HG03175 (cell line): ENCODE results near the gene CYSRT1.
A peak's percentile ranks its signal among the peaks of the same experiment; 100 is the strongest.
"Not testable (repeated sequence)": the region's sequence is repeated elsewhere in the genome, so short reads cannot be mapped to it uniquely, and the experiment has no call there.

Source experiments
- ATAC-seq: cut with Tn5 transposase; IDR thresholded peaks from one replicate; pipeline ENCODE4 v1.9.1; 2021; ENCODE audit warnings: mild to moderate bottlenecking, moderate library complexity; ENCODE audit not compliant: unreplicated experiment

CYSRT1 gene

DNA sequence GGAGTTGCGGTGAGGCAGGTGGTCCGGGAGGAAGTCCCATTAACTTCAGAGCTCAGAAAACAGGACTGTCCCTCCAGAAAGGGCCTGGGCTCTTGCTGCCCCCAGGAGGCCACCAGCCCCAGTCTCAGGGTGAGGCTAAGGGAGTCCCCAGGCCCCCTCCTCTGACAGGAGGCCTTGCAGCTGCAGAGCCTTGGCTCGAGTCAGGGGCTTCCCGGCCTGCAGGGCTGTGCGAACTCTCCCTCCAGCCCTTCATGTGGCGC, 22.9 kb downstream of the CYSRT1 start:
- ATAC-seq, result no peak

- ATAC-seq, result no peak
Measured at GRCh38 chr9:137250329-137251193, 25.6 kb downstream of the CYSRT1 start.

GRCh38 chr9:137251194-137251461, 26.2 kb downstream of the CYSRT1 start, which contains the start of gene STPG3:
TSS of gene STPG3 (plus strand) at chr9:137251286. CDS start at chr9:137251287, 1 bp downstream.
- no peak for ATAC-seq

DNA sequence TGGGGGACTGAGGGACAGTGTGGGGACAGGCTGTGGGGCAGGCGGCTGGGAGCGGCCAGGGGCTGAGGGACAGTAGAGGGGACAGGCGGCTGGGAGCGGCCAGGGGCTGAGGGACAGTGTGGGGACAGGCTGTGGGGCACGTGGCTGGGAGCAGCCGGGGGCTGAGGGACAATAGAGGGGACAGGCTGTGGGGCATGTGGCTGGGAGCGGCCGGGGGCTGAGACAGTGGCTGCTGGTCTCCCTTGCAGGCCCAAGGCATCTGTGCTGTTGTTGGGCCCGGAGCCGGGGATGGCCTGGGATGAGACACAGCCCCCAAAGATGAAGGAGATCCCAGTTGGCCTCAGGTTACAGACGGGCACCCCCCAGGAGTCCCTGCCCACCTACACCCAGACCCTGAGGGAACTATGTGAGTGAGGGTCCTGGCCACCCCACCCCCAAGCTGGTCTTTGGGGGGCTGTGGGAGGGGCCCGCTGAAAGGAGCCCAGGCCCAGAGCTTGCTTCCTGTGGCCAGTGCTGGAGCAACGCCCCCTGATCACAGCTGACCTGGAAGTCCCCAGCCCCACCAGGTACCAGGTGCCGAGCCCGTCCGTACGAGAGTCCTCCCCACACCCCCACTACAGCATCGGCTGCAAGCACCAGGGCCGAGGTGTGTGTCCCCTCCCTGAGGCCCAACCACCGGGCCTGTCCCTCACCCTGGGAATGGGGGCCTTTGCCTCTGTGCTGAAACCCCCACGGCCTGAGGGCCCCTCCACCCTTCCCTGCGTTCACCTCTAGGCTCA, 26.7 kb downstream of the CYSRT1 start:
- ATAC-seq, result no peak

DNA sequence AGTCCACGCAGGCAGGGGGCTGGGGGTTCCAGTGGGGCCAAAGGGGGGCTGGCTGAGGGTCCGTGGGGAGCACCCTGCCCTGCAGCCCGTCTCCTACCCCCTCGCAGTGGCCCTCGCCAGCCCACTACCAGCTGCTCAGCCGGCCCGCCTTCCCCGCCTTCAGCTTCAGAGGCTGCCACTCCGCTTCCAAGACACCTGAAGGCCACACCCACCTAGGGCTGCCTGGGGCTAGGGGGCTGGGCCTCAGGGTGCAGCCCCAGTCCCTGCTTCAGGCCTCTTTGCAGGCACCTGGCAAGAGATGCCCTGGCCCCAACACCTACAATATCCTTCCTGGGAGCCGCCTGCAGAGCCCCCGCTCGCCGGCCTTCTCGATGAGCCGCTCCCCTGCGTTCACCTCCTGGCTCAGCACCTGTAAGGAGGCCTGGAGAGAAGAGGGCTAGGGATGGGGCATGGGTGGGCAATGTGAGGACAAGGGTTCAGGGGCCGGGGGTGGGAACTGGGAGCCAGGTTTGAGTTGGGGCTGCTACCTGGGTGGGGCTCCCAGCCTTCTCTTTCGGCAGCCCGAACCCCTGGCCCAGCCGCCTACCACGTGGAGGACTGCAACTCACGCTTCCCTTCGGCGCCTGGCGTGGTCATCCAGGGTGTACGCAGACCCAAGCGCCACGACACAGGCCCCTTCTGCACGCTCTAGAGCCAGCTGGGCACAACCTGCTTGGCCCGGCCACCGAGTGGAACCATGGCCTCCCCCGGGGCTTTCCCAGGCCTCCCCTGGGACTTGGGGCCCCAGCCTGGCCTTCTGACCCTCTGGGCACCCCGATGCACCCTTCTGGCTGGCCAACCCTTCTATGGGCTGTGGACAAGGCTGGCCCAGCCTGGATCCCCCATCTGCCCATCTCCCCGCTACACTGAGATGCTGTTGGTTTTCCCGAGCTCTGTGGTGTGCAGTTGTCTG, 27.9 kb downstream of the CYSRT1 start:
- no peak for ATAC-seq

GRCh38 chr9:137253717-137254623, 29.0 kb downstream of the CYSRT1 start:
- ATAC-seq, result no peak

DNA sequence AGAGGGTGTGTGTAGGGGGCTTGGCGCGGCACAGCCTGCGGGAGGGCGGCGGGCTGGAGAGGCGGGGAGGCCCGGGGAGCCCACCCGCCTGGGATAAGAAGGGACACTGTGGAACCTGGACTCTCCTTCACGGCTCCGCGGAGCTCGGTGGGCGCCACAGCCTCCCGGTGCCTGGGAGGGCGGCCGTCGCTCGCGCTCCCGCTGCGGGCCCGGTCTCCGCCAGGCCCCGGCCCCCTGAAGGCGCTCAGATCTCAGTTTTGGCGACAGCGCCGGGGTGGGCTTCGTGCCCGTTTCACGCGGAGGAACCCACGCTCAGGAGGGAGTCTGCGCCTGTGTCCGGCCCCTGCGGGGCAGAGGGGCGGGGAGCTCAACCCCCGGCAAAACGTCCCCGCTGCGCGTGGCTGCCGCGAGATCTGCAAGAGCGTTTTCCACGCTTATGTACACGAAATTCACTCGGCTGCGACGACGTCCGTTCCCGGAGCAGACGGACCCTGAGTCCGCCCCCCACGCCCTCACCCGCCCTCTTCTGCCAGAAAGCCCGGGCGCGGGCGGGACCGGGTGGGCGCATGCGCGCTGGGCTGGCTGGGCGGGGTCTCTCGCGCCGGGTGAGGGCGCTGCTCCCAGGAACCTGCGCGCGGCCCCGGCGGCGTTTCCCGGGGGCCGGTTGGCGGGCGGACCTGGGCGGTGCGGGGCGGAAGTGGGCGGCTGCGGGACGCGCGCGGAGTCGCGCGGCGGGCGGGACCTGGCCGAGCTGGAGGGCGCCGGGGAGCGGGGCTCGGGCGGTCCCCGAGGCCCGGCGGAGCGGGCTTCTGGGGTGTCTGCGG, 29.9 kb downstream of the CYSRT1 start, which contains the start of gene NELFB:
Gene NELFB, plus strand, starts transcription at position 704 of the 824 bp plus-strand sequence.
- peak; percentile 77 for ATAC-seq

DNA sequence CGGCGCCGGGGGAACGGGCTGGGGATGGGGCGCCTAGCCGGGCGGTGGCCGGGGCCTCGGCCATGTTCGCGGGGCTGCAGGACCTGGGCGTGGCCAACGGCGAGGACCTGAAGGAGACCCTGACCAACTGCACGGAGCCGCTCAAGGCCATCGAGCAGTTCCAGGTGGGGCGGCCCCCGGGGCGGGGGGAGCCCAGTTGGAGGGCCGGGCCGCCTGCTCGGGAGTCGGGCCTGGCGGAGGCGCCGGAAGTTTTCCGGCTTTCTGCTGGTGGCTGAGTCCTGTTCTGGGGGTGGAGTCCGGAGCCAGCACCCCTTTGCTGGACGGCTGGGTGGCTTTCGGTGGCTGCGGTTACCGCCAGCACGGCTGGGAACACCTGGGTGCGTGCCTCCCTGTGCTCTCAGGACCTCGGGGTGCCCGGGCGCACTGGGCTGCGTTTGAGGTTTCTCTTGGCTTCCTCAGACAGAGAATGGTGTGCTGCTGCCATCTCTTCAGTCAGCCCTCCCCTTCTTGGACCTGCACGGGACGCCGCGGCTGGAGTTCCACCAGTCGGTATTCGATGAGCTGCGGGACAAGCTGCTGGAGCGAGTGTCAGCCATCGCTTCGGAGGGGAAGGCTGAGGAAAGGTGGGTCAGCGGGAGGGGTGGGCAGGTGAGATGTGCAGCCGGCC, 30.6 kb downstream of the CYSRT1 start:
- ATAC-seq, result peak; percentile 37

GRCh38 chr9:137256362-137256761, 31.4 kb downstream of the CYSRT1 start:
- ATAC-seq, result no peak

DNA sequence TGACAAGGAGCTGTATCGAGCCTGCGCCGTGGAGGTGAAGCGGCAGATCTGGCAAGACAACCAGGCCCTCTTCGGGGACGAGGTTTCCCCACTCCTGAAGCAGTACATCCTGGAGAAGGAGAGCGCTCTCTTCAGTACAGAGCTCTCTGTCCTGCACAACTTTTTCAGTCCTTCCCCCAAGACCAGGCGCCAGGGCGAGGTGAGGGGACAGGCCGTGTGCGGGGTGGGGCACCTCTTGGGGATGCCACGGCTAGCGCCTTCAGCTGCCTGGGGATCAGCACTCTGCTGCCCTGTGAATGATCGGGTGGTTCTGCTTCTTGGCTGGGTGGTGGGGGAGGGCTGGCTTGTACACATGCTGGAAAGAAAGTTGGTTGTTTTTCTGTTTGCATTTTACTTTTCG, 31.9 kb downstream of the CYSRT1 start:
- ATAC-seq, result no peak

DNA sequence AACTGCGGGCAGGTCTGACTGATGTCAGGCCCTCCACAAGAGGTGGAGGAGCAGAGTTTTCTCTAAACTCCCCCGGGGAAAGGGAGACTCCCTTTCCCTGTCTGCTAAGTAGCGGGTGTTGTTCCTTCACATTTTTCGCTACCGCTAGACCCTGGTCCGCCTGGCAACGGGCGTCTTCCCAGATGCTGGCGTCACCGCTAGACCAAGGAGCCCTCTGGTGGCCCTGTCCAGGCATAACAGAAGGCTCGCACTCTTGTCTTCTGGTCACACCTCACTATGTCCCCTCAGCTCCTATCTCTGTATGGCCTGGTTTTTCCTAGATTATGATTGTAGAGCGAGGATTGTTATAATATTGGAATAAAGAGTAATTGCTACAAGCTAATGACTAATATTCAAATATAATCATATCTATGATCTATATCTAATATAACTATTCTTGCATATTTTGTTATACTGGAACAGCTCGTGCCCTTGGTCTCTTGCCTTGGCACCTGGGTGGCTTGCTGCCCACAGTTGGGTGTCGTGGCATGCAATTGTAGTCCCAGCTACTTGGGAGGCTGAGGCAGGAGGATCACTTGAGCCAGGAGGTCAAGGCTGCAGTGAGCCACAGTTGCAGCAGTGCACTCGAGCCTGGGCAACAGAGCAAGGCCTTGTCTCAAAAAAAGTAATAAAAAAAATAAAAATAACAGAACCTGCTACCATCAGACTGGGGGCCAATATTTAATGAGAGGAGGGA, 37.4 kb downstream of the CYSRT1 start:
- ATAC-seq, result not testable (repeated sequence)

DNA sequence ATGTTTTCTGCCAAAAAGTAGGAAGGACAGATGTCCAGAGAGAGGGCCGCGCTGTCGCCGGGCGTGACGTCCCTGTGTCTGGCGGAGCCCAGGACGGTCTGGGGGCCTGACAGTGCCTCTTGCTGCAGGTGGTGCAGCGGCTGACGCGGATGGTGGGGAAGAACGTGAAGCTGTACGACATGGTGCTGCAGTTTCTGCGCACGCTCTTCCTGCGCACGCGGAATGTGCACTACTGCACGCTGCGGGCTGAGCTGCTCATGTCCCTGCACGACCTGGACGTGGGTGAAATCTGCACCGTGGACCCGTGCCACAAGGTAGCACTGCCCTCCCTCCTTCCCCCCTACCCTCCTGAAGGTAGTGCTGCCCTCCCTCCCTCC, 37.9 kb downstream of the CYSRT1 start:
- ATAC-seq, result no peak

GRCh38 chr9:137263506-137263905, 38.5 kb downstream of the CYSRT1 start:
- ATAC-seq, result no peak

DNA sequence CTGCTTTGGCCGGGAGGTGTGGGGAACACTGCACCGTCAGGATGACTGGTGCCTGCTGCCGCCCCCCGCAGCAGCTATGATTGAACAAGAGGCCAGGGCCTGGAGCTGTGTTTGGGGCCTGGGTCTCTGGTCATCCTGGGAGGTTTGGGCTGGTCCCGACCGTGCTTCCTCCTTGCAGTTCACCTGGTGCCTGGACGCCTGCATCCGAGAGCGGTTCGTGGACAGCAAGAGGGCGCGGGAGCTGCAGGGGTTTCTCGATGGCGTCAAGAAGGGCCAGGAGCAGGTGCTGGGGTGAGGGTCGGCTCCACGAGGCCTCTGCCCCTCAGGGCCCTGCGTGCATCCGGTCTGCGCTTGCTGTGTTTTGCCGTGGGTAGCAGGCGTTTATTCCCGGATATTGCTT, 39.1 kb downstream of the CYSRT1 start:
- no peak for ATAC-seq

DNA sequence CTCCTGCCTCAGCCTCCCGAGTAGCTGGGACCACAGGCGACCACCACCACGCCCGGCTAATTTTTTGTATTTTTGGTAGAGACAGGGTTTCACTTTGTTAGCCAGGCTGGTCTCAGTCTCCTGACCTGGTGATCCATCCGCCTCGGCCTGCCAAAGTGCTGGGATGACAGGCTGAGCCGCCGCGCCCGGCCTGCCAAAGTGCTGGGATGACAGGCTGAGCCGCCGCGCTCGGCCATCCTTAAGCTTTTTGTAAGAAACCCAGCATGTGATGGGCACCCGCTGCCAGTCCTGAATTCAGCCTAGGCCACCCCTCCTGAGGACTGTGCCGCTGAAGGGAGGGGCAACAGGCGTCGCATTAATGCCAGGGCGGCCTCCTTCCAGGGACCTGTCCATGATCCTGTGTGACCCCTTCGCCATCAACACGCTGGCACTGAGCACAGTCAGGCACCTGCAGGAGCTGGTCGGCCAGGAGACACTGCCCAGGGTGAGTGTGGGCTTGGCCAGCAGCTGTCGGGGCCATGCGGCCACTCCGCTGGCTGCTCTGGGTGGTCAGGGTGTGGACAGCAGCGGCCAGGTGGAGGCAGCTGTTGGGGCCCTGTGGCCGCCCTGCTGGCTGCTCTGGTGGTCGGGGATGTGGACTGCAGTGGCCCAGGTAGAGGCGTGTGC, 40.7 kb downstream of the CYSRT1 start:
- ATAC-seq, result no peak

- no peak for ATAC-seq
Measured at GRCh38 chr9:137266162-137266527, 41.2 kb downstream of the CYSRT1 start.

GRCh38 chr9:137266585-137267453, 41.8 kb downstream of the CYSRT1 start:
- no peak for ATAC-seq
